ENCODE data around the gene TPPP2.

GRCh38 chr14:20997564-20997963 lies 32.5 kb upstream of the TPPP2 start:
- TF ChIP-seq POLR2AphosphoS5 (IDR thresholded peaks at IDR 0.05; ENCODE audit: low read depth, low read length): no peak
- no peak for TF ChIP-seq SIN3A (IDR thresholded peaks at IDR 0.05; ENCODE audit: borderline replicate concordance, insufficient read depth, low read length)
- TF ChIP-seq FOXP2 (optimal IDR thresholded peaks at IDR 0.05; ENCODE audit: borderline replicate concordance, extremely low read depth, extremely low read length, insufficient read depth): no peak
